ENCODE data around the gene PSMD2.

DNA sequence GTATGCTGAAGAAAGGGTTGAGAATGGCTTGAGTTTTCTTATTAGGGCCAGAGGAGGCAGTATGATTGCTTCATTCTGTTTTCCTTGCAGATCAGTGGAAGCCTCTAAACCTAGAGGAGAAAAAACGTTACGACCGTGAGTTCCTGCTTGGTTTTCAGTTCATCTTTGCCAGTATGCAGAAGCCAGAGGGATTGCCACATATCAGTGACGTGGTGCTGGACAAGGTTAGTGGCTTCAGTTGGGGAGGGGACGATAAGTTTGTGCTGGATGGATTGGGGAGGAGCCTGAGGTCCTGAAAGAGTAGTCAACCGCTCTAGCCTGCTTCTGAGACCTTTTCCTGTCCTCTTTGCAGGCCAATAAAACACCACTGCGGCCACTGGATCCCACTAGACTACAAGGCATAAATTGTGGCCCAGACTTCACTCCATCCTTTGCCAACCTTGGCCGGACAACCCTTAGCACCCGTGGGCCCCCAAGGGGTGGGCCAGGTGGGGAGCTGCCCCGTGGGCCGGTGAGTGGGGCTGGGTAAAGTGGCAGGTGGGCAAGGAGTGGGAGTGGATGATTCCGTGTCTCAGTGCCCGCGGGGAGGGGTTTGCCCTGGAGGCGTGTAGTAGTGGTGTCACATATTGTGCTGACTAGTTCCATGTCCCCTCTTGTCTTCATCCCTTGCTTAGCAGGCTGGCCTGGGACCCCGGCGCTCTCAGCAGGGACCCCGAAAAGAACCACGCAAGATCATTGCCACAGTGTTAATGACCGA lies 23.9 kb downstream of the PSMD2 start:
- TF ChIP-seq, protein P1, sequence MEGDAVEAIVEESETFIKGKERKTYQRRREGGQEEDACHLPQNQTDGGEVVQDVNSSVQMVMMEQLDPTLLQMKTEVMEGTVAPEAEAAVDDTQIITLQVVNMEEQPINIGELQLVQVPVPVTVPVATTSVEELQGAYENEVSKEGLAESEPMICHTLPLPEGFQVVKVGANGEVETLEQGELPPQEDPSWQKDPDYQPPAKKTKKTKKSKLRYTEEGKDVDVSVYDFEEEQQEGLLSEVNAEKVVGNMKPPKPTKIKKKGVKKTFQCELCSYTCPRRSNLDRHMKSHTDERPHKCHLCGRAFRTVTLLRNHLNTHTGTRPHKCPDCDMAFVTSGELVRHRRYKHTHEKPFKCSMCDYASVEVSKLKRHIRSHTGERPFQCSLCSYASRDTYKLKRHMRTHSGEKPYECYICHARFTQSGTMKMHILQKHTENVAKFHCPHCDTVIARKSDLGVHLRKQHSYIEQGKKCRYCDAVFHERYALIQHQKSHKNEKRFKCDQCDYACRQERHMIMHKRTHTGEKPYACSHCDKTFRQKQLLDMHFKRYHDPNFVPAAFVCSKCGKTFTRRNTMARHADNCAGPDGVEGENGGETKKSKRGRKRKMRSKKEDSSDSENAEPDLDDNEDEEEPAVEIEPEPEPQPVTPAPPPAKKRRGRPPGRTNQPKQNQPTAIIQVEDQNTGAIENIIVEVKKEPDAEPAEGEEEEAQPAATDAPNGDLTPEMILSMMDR (conservative IDR thresholded peaks at IDR 0.05; ENCODE audit: low read depth, low read length), result no peak
- TF ChIP-seq EZH2 (IDR thresholded peaks at IDR 0.05; ENCODE audit: borderline replicate concordance, low read depth, low read length, poor library complexity, severe bottlenecking), result no peak
